ENCODE results near the gene CIB1.
"Not testable (repeated sequence)": the region's sequence is repeated elsewhere in the genome, so short reads cannot be mapped to it uniquely, and the experiment has no call there.

Gene CIB1

DNA sequence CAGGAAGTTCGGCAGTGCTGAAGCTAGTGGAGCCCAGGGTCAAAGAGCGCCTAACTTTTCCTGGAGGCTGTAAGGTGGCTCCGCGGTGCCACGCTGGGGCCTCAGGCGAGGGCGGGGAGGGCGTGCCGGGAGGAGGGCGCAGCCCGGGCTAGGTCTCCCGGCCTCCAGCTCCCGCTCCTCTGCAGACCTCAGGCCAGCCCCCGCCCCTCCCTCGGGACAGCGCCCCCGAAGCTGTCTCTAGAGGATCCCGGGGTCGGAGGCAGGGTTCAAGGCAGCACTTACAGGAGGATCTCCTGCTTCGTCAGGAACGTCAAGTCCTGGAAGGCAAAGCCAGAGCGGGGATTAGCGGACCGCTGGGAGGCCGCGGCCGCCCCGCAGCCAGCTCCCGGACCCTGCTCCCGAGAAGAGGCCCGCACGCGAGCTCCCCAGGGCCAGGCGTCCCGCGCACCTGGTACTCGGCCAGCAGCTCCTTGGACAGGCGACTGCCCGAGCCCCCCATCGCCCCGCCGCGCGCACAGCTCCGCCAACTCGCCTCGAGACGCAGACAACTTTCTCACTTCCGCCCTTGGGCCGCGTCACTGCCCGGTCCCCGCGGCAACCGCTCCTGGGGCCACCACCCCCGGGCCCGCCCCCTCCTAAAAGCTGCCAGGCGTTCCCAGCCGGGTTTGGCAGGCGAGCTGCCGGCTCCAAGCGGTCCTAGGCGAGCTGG lies at the start of gene CIB1:
Gene CIB1 (minus strand): TSS at position 555 of the 709 bp plus-strand sequence. CDS start 56 bp downstream, at position 499.
- H3K27me3 ChIP-seq (ENCODE audit: control insufficient read depth, insufficient read depth, low read length), result no peaks in the 10 kb centered on the region

DNA sequence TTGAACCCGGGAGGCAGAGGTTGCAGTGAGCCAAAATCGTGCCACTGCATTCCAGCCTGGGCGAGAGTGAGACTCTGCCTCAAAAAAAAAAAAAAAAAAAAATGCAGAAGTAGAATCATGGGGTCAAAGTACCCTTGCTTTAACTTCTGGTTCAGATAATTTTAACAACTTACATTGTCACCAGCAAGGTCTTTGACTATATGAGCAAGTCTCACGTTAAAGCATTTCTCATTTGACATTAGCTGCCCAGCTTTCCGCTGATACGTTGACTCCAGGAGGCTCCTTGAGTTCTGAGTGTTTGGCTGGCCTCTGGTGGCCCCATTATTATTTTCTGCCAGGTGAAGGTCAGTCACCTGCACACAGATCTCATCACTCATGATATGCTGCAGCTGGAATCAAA lies 47.9 kb upstream of the CIB1 start:
- not testable (repeated sequence) for H3K9ac ChIP-seq (ENCODE audit: low read length); H3K9me3 ChIP-seq (ENCODE audit: control insufficient read depth, low read depth, low read length); H3K4me1 ChIP-seq (ENCODE audit: control insufficient read depth, low read depth, low read length); H3K36me3 ChIP-seq (ENCODE audit: control insufficient read depth, low read depth, low read length); H3K27ac ChIP-seq (ENCODE audit: low read length); H3K4me3 ChIP-seq (ENCODE audit: low read length); H3K27me3 ChIP-seq (ENCODE audit: control insufficient read depth, insufficient read depth, low read length)

More for the DNA sequence above, at the start of gene CIB1:
- peak within 1 kb of the TSS; percentile 61 for H3K4me3 ChIP-seq (ENCODE audit: low read length)
- H3K9me3 ChIP-seq (ENCODE audit: control insufficient read depth, low read depth, low read length), result no peaks in the 10 kb centered on the region
- peaks cover 6% of the 10 kb centered on the region for H3K4me1 ChIP-seq (ENCODE audit: control insufficient read depth, low read depth, low read length)
- H3K36me3 ChIP-seq (ENCODE audit: control insufficient read depth, low read depth, low read length), result peaks cover 20% of the 10 kb centered on the region
- H3K27ac ChIP-seq (ENCODE audit: low read length), result no peak within 1 kb of the TSS
- H3K9ac ChIP-seq (ENCODE audit: low read length), result peak within 1 kb of the TSS; percentile 47

DNA sequence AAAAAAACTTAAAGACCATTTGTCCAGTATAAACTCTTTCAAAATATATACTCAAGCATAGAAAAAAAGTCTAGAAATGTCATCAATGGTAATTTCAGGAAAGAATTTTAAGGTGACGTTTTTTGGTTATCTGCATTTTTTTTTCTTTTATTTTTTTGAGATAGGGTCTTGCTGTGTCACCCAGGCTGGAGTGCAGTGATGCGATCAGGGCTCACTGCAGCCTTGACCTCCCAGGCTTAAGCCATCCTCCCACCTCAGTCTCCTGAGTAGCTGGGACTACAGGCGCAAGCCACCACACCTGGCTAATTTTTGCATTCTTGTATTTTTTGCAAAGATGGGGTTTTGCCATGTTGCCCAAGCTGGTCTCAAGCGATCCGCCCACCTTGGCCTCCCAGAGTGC lies 47.0 kb upstream of the CIB1 start:
- not testable (repeated sequence) for H3K27ac ChIP-seq (ENCODE audit: low read length); H3K9ac ChIP-seq (ENCODE audit: low read length); H3K9me3 ChIP-seq (ENCODE audit: control insufficient read depth, low read depth, low read length); H3K27me3 ChIP-seq (ENCODE audit: control insufficient read depth, insufficient read depth, low read length); H3K4me1 ChIP-seq (ENCODE audit: control insufficient read depth, low read depth, low read length); H3K4me3 ChIP-seq (ENCODE audit: low read length); H3K36me3 ChIP-seq (ENCODE audit: control insufficient read depth, low read depth, low read length)

DNA sequence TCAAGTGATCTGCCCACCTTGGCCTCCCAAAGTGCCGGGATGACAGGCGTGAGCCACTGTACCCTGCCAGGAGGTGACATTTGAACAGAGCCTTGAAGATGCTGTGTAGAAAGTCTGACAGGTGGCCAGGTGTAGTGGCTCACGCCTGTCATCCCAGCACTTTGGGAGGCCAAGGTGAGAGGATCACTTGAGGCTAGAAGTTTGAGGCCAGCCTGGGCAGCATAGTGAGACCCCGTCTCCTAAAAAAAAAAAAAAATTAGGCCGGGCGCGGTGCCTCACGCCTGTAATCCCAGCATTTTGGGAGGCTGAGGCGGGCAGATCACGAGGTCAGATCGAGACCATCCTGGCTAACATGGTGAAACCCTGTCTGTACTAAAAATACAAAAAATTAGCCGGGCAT lies 44.7 kb upstream of the CIB1 start:
- not testable (repeated sequence) for H3K27me3 ChIP-seq (ENCODE audit: control insufficient read depth, insufficient read depth, low read length); H3K4me3 ChIP-seq (ENCODE audit: low read length); H3K9ac ChIP-seq (ENCODE audit: low read length); H3K9me3 ChIP-seq (ENCODE audit: control insufficient read depth, low read depth, low read length); H3K4me1 ChIP-seq (ENCODE audit: control insufficient read depth, low read depth, low read length); H3K27ac ChIP-seq (ENCODE audit: low read length); H3K36me3 ChIP-seq (ENCODE audit: control insufficient read depth, low read depth, low read length)

DNA sequence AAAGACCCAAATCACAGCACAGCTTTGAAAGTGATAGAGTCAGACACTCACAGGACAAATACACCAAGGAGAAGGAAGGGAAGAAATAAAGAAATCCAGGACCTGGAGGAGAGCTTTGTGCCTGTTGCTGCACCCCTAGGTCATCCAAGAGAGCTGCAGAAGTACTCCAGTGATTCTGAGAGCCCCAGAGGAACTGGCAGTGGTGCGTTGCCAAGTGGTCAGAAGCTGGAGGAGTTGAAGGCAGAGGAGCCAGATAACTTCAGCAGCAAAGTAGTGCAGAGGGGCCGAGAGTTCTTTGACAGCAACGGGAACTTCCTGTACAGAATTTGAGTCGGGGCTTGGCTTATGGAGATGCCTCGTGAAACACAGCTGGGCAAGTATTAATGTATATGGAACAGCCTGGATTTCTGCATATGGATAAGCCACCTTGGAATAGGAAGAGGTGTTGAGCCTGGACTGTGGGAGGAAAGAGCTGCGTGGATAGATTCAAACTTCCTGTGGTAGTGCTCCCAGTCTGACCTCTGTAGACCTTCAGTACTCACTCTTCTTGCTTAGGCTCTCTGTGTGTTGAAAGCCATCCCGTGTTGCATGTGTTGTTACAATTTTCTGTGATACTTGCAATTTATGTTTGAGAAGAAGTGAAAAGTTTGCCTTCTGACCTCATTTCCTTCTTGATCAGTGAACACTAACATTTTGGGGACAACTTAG lies 37.9 kb upstream of the CIB1 start:
- no peak overlapping the region for H3K4me3 ChIP-seq (ENCODE audit: low read length)
- H3K27me3 ChIP-seq (ENCODE audit: control insufficient read depth, insufficient read depth, low read length), result no peaks in the 10 kb centered on the region
- no peaks in the 10 kb centered on the region for H3K9me3 ChIP-seq (ENCODE audit: control insufficient read depth, low read depth, low read length)
- H3K4me1 ChIP-seq (ENCODE audit: control insufficient read depth, low read depth, low read length), result peaks cover 17% of the 10 kb centered on the region
- H3K9ac ChIP-seq (ENCODE audit: low read length), result no peak overlapping the region
- H3K36me3 ChIP-seq (ENCODE audit: control insufficient read depth, low read depth, low read length), result peaks cover 45% of the 10 kb centered on the region
- no peak overlapping the region for H3K27ac ChIP-seq (ENCODE audit: low read length)

DNA sequence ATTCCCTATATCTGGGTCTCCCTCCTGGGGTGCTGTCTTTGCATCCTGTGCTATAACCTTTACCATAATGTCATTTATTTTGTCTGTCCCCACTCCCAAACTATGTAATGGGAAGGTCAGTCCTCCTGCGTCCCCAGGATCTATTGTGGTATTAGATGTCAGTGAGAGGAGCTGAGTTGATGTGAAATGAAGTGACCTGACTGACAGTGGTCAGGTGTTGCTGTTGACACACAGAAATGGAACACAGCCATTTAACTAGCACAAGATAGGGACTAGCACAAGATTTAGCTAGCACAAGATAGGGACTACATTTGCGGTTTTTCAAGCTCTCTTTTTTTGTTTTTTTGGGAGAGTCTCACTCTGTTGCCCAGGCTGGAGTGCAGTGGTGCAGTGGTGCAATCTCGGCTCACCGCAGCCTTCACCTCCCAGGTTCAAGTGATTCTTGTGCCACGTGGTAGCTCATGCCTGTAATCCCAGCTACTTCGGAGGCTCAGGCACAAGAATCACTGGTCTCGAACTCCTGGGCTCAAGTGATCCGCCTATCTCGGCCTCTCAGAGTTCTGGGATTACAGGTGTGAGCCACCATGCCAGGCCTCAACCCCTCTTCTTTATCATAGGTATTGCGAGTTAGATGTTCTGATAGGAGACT lies 36.9 kb upstream of the CIB1 start:
- H3K36me3 ChIP-seq (ENCODE audit: control insufficient read depth, low read depth, low read length), result peaks cover 45% of the 10 kb centered on the region
- no peak overlapping the region for H3K4me3 ChIP-seq (ENCODE audit: low read length)
- H3K9ac ChIP-seq (ENCODE audit: low read length), result no peak overlapping the region

DNA sequence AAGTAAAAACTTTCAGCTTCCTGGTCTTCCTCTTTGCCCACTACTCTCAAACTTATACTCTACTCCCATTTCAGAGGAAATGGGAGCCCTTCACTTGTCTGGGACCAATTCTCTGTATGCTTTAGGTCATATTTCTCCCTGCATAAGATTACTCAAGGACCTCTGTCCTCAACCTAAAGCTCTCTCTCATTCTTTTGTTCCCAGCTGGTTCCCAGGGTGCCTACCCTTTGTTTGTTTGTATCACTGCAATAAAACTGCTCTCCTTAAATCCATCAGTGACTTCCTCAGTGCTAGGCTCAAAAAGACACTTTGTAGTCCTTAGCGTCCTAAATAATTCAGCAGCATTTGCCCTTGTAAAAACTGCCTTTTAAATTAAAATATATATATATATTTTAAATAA lies 34.7 kb upstream of the CIB1 start:
- H3K9me3 ChIP-seq (ENCODE audit: control insufficient read depth, low read depth, low read length), result no peaks in the 10 kb centered on the region
- no peak overlapping the region for H3K27ac ChIP-seq (ENCODE audit: low read length)
- peaks cover 27% of the 10 kb centered on the region for H3K4me1 ChIP-seq (ENCODE audit: control insufficient read depth, low read depth, low read length)
- no peak overlapping the region for H3K4me3 ChIP-seq (ENCODE audit: low read length)
- no peak overlapping the region for H3K9ac ChIP-seq (ENCODE audit: low read length)
- H3K36me3 ChIP-seq (ENCODE audit: control insufficient read depth, low read depth, low read length), result peaks cover 45% of the 10 kb centered on the region
- H3K27me3 ChIP-seq (ENCODE audit: control insufficient read depth, insufficient read depth, low read length), result no peaks in the 10 kb centered on the region

More for the DNA sequence above, 36.9 kb upstream of the CIB1 start:
- no peaks in the 10 kb centered on the region for H3K9me3 ChIP-seq (ENCODE audit: control insufficient read depth, low read depth, low read length)
- H3K4me1 ChIP-seq (ENCODE audit: control insufficient read depth, low read depth, low read length), result peaks cover 18% of the 10 kb centered on the region
- no peaks in the 10 kb centered on the region for H3K27me3 ChIP-seq (ENCODE audit: control insufficient read depth, insufficient read depth, low read length)
- H3K27ac ChIP-seq (ENCODE audit: low read length), result no peak overlapping the region

DNA sequence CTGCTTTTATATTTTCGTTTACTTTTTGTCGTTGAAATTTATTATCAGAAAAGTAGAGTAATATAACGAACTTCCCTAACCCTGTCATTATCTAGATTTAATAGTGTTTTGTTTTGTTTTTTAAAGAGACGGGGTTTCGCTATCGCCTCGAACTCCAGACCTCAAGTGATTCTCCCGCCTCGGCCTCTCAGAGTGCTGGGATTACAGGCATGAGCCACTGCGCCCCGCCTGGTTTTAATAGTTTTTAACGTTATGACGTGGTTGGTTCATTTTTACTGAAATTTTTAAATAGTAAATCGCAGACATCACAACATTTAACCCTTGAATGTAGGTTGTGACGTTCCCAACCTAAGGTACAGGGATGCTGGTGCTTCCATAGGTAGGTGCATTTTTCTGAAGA lies 32.7 kb upstream of the CIB1 start:
- H3K9ac ChIP-seq (ENCODE audit: low read length), result peak overlapping the region; percentile 95
- peaks cover 28% of the 10 kb centered on the region for H3K36me3 ChIP-seq (ENCODE audit: control insufficient read depth, low read depth, low read length)
- peak overlapping the region; percentile 97 for H3K27ac ChIP-seq (ENCODE audit: low read length)
- peaks cover 27% of the 10 kb centered on the region for H3K4me1 ChIP-seq (ENCODE audit: control insufficient read depth, low read depth, low read length)
- H3K9me3 ChIP-seq (ENCODE audit: control insufficient read depth, low read depth, low read length), result no peaks in the 10 kb centered on the region
- peak overlapping the region; percentile 94 for H3K4me3 ChIP-seq (ENCODE audit: low read length)
- H3K27me3 ChIP-seq (ENCODE audit: control insufficient read depth, insufficient read depth, low read length), result no peaks in the 10 kb centered on the region

DNA sequence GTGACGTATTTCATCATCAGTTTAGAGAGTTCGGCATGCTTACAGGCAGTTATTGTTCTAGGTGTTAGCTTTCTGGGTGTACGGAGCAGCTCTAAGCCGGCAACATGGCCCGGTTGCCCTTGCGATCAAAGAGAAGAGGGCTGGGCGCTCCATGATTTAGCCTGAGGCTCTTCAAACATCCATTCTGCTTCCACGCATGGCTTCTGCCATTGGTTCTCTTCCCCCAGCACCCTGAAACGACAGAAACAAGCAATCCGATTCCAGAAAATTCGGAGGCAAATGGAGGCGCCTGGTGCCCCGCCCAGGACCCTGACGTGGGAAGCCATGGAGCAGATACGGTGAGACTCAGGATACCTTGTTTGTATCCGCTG lies 32.3 kb upstream of the CIB1 start:
- no peaks in the 10 kb centered on the region for H3K9me3 ChIP-seq (ENCODE audit: control insufficient read depth, low read depth, low read length)
- H3K9ac ChIP-seq (ENCODE audit: low read length), result peak overlapping the region; percentile 95
- no peaks in the 10 kb centered on the region for H3K27me3 ChIP-seq (ENCODE audit: control insufficient read depth, insufficient read depth, low read length)
- peak overlapping the region; percentile 97 for H3K27ac ChIP-seq (ENCODE audit: low read length)
- H3K4me1 ChIP-seq (ENCODE audit: control insufficient read depth, low read depth, low read length), result peaks cover 27% of the 10 kb centered on the region
- peak overlapping the region; percentile 94 for H3K4me3 ChIP-seq (ENCODE audit: low read length)
- peaks cover 24% of the 10 kb centered on the region for H3K36me3 ChIP-seq (ENCODE audit: control insufficient read depth, low read depth, low read length)

DNA sequence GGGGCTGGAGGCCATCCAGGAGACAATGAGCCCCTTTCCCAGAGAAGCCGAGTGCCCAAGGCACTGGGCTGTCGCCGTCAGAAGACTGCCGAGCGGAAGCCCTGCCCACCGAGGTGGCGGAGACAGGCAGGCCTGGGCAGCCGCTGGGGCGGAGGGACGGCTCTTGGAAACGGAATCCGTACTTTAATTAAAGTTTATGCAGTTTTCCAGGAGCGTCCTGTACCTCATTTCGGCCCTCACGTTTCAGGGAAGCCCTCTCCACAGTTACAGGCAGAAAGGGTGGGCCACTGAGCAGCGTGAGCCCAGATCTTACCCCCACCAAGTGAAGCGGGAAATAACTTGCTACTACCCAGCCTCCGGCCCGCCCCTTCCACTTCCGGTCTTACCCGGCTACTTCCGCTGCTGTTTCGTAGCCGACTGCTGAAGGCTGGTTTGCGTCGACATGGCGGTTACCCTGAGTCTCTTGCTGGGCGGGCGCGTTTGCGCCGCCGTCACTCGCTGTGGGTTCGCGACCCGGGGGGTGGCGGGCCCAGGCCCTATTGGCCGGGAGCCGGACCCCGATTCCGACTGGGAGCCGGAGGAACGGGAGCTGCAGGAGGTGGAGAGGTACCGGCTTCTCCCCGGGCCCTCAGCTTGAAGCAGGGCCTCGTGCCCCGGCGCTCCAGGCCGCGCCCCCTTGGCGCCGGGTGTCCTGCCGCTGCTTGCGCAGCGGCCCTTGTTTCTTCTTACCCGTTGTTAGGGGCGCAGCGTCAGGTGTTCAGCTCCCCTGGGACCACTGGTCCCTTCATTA lies 31.7 kb upstream of the CIB1 start, which contains the start of gene NGRN:
Gene NGRN (plus strand): TSS at position 402 of the 790 bp plus-strand sequence. CDS start 41 bp downstream, at position 443.
- Histone ChIP-seq H3K36me3 (ENCODE audit: control insufficient read depth, low read depth, low read length) (peaks cover 18% of the 10 kb centered on the region), H3K27ac (ENCODE audit: low read length) (peak within 1 kb of the TSS; percentile 97), H3K9ac (ENCODE audit: low read length) (peak within 1 kb of the TSS; percentile 95), H3K9me3 (ENCODE audit: control insufficient read depth, low read depth, low read length) (no peaks in the 10 kb centered on the region), H3K4me1 (ENCODE audit: control insufficient read depth, low read depth, low read length) (peaks cover 27% of the 10 kb centered on the region), H3K4me3 (ENCODE audit: low read length) (peak within 1 kb of the TSS; percentile 94), H3K27me3 (ENCODE audit: control insufficient read depth, insufficient read depth, low read length) (no peaks in the 10 kb centered on the region)

DNA sequence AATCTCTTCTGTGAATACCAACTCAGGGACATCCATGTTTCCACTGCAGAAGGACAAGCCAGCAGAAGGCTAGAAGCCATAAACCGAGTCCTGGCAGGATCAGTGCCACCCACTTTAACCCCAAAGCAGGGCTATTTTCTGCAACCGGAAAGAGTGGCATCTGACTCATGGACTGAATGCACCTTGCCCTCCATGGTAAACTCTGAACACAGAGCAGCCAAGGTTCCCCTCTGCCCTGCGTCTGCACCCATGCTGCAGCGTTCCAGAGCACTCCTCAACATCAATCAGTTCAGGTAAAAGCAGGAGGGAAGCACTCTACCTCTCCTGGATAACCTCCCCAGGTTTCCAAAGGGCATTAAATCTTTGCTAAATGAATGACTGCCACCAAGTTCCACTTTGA lies 30.9 kb upstream of the CIB1 start:
- H3K27ac ChIP-seq (ENCODE audit: low read length), result peak overlapping the region; percentile 97
- H3K4me1 ChIP-seq (ENCODE audit: control insufficient read depth, low read depth, low read length), result peaks cover 27% of the 10 kb centered on the region

More for the DNA sequence above, 30.9 kb upstream of the CIB1 start:
- H3K9ac ChIP-seq (ENCODE audit: low read length), result peak overlapping the region; percentile 95
- H3K9me3 ChIP-seq (ENCODE audit: control insufficient read depth, low read depth, low read length), result no peaks in the 10 kb centered on the region
- H3K4me3 ChIP-seq (ENCODE audit: low read length), result peak overlapping the region; percentile 94
- peaks cover 10% of the 10 kb centered on the region for H3K36me3 ChIP-seq (ENCODE audit: control insufficient read depth, low read depth, low read length)
- H3K27me3 ChIP-seq (ENCODE audit: control insufficient read depth, insufficient read depth, low read length), result no peaks in the 10 kb centered on the region

All from iPS-18a (cell line).